Measurements from ENCODE around the gene AHI1. TPM values are rescaled to one million over a fixed set of nuclear protein-coding genes. Genes with fewer than 3 reads are reported as not detected.
A peak's percentile ranks its signal among the peaks of the same experiment; 100 is the strongest.

Gene AHI1
- total RNA-seq (2014; rRNA removed; shearing (Covaris generic)), result 9.6 and 11.9 TPM in 2 replicates

- DNase-seq (ENCODE audit: low read depth), result peak; percentile 96
These were observed at the start of gene AHI1 for GRCh38 chr6:135497412-135498184. Gene AHI1, minus strand, starts transcription at chr6:135497740. Its CDS starts 5,503 bp downstream, at chr6:135492237.

GRCh38 chr6:135546680-135547418 is 49.3 kb upstream of the AHI1 start:
- no peak for DNase-seq (ENCODE audit: low read depth)

- DNase-seq (ENCODE audit: low read depth), result no peak
These were observed 48.7 kb upstream of the AHI1 start for GRCh38 chr6:135546206-135546605.

GRCh38 chr6:135540207-135540840 is 42.8 kb upstream of the AHI1 start:
- peak; percentile 41 for DNase-seq (ENCODE audit: low read depth)

DNA sequence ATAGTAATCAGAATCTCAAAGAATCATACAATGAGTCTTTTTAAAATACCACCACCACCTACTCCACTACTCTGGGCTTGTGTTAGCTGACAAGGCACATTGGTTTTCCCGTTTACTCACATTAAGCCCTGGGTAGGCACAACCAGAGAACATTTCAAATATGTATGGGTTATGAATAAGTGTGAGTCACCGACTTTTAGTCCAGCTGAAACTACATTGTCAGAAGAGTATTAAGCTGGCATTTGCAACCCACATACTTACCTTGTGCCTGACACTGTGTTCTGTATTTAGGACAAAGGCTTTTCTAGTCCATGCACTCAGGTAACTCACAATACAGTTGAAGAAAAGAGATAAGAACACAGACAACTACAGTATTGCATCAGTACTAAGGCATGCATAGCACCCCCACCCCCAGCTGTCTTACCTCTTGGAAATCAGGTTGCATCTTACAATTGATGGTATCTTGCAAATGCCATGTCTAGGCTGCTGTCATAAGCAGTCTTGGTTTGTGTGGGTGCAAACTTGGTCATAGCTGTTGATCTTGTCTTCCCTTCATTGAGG is 40.3 kb upstream of the AHI1 start:
- DNase-seq (ENCODE audit: low read depth), result peak; percentile 83

- DNase-seq (ENCODE audit: low read depth), result peak; percentile 87
These were observed 38.5 kb upstream of the AHI1 start for GRCh38 chr6:135535989-135536414.

DNA sequence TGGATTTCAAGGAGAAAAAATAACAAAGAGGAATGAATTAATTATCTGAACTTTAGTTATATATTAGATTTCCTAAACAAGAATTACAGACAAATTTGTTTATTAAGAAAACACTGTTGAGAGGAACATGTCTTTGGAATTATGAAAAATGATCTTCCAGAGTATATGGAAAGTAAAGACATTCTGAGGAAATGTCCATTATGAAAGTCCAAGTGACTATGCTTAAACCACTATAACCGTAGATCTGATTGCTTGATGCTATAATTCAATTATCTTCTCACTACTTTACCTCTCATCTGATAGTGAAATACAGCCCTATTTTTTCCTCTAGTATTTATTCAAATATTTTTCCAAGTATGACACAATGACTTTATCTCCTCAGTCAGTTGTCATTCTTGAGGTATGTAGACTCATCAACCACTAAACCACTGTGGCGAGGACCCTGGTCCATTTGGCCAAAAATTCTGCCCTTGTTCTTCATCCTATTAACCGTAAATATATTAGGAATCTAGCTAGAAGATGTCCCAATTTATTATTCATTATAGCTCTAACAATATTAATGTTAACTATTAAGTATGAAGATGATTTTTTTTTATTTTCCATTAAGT is 37.3 kb upstream of the AHI1 start:
- DNase-seq (ENCODE audit: low read depth), result peak; percentile 77

- DNase-seq (ENCODE audit: low read depth), result no peak
These were observed 35.0 kb upstream of the AHI1 start for GRCh38 chr6:135532559-135532958.

GRCh38 chr6:135531954-135532490 is 34.5 kb upstream of the AHI1 start:
- no peak for DNase-seq (ENCODE audit: low read depth)

DNA sequence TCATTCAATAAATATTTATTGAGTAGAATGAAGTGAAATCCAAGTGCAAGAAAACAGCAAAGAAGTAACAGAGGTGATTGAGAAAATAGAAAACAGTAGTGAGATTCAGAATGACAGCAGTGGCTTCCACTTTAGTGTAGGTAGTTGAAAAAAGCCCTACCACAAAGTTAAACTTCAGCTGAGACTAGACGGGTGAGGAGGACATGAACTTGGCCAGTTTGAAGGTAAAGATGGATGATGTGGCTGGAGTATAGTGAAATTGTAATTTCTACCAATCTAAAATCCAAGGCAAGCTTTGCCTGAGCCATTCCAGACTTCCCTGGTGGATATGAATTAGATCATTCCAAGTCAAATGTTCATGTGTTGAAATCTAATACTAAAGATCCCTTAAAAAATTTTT is 32.6 kb upstream of the AHI1 start:
- no peak for DNase-seq (ENCODE audit: low read depth)

- DNase-seq (ENCODE audit: low read depth), result no peak
These were observed 30.4 kb upstream of the AHI1 start for GRCh38 chr6:135527960-135528249.

DNA sequence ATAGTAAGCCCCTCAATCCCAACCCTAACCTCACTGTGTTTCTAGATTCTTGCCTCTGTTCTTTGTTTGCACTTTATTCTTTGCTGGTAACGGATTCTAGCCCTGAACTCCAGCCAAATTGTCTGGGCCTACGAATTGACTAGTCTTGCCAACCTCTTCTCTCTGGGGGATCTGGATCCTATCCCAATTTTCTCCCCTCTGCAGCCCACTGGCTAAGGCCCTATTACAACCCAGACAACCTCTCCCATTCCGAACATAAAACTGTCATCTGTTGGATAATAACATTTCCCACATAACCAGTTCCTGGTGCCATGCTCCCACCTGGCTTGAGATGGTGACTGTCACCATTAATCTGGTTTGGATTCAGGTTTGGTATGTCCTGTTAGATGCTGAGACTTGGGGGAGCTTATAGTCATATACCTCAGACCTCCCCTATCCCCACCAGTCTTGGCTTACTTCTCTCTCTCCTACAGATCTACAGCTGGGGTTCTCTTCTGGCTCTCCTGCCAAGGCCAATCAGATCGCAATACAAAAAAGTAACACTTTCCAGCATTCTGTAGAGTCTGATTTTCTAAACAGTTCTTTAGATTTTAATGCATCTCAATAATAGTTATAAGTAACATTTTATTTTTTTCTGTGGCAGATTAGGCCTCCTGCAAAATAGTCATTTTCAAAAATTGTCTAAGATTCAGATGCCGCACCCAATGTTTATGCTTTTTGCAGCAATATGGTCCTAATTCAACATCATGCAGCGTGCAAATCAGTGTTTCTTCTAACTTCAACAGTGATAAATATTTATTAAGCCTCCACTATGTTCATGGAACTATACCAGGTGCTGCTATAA is 29.8 kb upstream of the AHI1 start:
- no peak for DNase-seq (ENCODE audit: low read depth)

DNA sequence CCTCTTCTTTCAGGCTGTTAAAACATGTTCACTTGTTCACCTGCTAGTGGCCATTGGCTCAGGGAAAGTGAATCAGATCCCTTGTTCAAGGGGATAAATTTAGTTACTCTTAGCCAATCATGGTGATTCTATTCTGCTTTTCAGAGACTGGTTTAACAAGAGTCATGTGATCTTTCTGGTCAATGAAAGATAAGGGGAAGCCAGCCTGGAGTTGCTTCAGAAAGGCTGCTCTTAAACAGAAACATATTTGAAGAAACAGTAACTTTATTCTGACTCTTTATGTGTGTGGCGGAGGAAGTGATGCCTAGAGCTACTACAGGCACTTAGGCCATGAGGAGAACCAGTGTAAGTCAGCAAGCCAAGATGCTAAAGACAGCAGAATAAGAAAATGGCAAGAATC is 28.1 kb upstream of the AHI1 start:
- DNase-seq (ENCODE audit: low read depth), result no peak

- peak; percentile 25 for DNase-seq (ENCODE audit: low read depth)
These were observed 25.6 kb upstream of the AHI1 start for GRCh38 chr6:135522965-135523692.

DNA sequence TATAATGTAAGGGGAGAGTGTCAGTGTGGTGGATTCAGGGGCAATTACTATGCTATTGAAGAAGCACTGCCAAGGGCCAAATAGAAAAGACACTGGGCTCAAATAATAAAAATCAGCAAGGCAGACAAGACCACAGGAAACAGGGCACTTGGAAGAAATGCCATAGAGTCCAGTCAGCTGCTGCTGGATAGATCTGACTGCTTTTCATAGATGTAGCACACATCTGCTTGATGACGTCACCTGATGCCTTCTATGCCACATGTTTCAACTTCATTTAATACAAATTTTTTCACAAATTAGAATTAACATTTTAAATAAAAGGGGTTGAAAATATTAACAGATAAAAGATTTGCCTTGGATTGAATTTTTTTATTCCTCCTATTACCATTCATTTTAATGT is 23.9 kb upstream of the AHI1 start:
- DNase-seq (ENCODE audit: low read depth), result peak; percentile 46

DNA sequence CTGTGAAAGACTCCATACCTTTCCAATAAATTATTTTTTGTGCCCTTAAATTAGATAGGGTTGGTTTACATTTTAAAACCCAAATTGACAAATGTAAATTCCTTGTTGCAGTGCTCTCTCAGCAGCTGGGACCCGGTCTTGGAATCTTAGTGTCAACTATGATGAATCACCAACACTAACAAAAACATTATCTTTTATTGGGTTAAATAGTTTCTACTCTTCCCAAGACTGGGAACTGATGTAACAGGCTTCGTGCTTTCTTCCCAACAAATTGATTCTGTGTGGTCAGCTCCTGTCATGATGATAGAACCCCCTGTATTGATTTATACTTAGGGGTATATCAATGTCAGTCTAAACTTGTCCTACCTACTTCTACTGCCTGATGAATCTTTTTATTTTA is 23.2 kb upstream of the AHI1 start:
- DNase-seq (ENCODE audit: low read depth), result peak; percentile 71

DNA sequence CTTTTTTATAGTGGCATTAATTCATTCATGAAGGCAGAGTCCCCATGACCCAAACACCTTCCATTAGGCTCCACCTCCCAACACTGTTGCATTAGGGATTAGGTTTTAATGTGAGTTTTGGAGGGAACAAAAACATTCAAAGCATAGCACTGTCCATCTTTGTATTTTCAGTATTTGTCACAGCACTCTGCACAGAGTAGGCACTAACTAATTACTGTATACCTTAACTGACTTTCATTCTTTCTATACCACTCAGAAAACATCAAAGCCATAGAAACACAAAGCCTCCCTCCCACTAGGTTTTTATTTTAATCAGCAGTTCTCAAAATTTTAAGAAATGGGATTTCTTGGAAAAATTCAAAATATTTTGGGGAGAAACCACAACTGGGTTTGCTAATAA is 21.8 kb upstream of the AHI1 start:
- DNase-seq (ENCODE audit: low read depth), result no peak

GRCh38 chr6:135517527-135517926 is 20.0 kb upstream of the AHI1 start:
- no peak for DNase-seq (ENCODE audit: low read depth)

DNA sequence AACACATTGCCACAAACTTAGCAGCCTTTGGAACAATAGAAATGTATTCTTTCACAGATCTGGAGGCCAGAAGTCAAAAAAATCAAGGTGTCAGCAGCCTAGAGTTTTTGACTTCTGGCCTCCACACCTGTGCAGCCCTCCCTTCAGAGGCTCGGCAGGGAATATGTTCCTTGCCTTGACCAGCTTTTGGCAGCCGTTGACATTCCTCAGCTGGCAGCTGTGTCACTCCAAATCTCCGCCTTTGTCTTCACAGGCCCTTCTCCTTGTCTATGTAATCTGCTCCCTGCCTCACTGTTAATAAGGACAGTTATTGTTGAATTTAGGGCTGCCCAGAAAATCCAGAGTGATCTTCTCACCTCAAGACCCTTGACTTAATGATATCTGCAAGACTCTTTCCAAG is 17.2 kb upstream of the AHI1 start:
- no peak for DNase-seq (ENCODE audit: low read depth)

Measured in M059J (cell line).